Heart right ventricle (tissue), 16 donors: ENCODE measurements around the gene CEACAM16. TPM values are rescaled to one million over a fixed set of nuclear protein-coding genes. Genes with fewer than 3 reads are reported as not detected.

Source experiments
- ATAC-seq, 8 donors: fragments of 200-7000 bp; cut with Tn5 transposase; one replicate each; pipeline ENCODE4 v1.9.1; 2020; ENCODE audit warnings: mild to moderate bottlenecking in 8 of 8, moderate library complexity in 8 of 8, moderate number of reproducible peaks in 1 of 8
- DNase-seq, 2 donors: peaks; one replicate each; pipeline ENCODE4 v3.0.0-alpha.2; 2020
- H3K27ac ChIP-seq, 10 donors: fragments of 200-600 bp; sonication (generic) in 2 of 10; one replicate each; pipeline versions ENCODE4 v1.5.0 to v1.8.0; 2020 to 2022; ENCODE audit warnings: mild to moderate bottlenecking in 3 of 10
- H3K27me3 ChIP-seq, 7 donors: fragments of 200-600 bp; one replicate each; pipeline ENCODE4 v1.8.0; 2021 to 2022; ENCODE audit warnings: mild to moderate bottlenecking in 2 of 7
- H3K36me3 ChIP-seq, 9 donors: fragments of 200-600 bp; sonication (generic) in 1 of 9; one replicate each; pipeline versions ENCODE4 v1.5.0 to v1.8.0; 2020 to 2022; ENCODE audit warnings: mild to moderate bottlenecking in 2 of 9
- H3K4me1 ChIP-seq, 9 donors: fragments of 200-600 bp; sonication (generic) in 1 of 9; one replicate each; pipeline versions ENCODE4 v1.5.0 to v1.8.0; 2020 to 2022; ENCODE audit warnings: mild to moderate bottlenecking in 4 of 9
- H3K4me3 ChIP-seq, 10 donors: fragments of 200-600 bp; sonication (generic) in 2 of 10; one replicate each; pipeline versions ENCODE4 v1.5.0 to v1.8.0; 2020 to 2022; ENCODE audit warnings: mild to moderate bottlenecking in 7 of 10, moderate library complexity in 2 of 10
- H3K9me3 ChIP-seq, 11 donors: fragments of 200-600 bp in 10 of 11; sonication (generic) in 2 of 11; one replicate each; pipeline versions ENCODE4 v1.5.0 to v1.8.0; 2013 to 2022; ENCODE audit warnings: mild to moderate bottlenecking in 2 of 11, control low read depth in 1 of 11, moderate library complexity in 1 of 11
- WGBS, 2 donors: extraction: QIAGEN DNeasy Blood & Tissue Kit; methylation state at CpG; one replicate each; pipeline ENCODE4 v1.1.7; 2013; ENCODE audit warnings: inconsistent platforms in 1 of 2; 5-methylcytosine and 5-hydroxymethylcytosine counted together
- intact Hi-C, 10 donors: fragments of 100-400 bp; cut with DNase I; formaldehyde crosslinking; loops; one replicate each; pipeline versions ENCODE4 v1.11.1 to v1.14.2; 2022
- polyA plus RNA-seq, 2 donors: library from polyadenylated mRNA; stranded (reverse); fragments of 200-250 nt; gene quantifications; one replicate each; pipeline ENCODE4 v1.2.3, GENCODE V29; 2013
- total RNA-seq, 10 donors: library from RNA; stranded (reverse); fragmentation: NEBNext Ultra II Directional in 3 of 10; extraction: Animal tissue kit (Norgen Biotek cat#: 25700) in 3 of 10; gene quantifications; one replicate each; pipeline versions ENCODE4 v1.2.1 to v1.2.4, GENCODE V29; 2021 to 2023
- TF ChIP-seq, protein P1 (sequence below), 9 donors: fragments of 200-600 bp; sonication (generic) in 2 of 9; IDR thresholded peaks; one replicate each; pipeline versions ENCODE4 v1.5.0 to v1.8.0; 2021 to 2022; ENCODE audit warnings: antibody characterized with exemption in 9 of 9, mild to moderate bottlenecking in 5 of 9, moderate library complexity in 1 of 9
- donor health status: Arrhythmogenic right ventricular cardiomyopathy.
- donor health status: ischemic (EF 13 %, LVEDD 7.1; RV severe dilation, severe dysfunction).
- donor health status: healthy with polysubstance abuse.
- donor health status: DM: no; HTN: yes; CAD: no.
- donor health status: DM: no; HTN: no; CAD: no.
- donor health status: ischemic (EF 25% LVEDD 6.9; RV normal size, moderate dysfunction).
- donor health status: ischemic (EF 25% LVEDD 5.7; RV mildly dilated, moderate dysfunction).
- donor health status: healthy.
- donor health status: DM: yes; HTN: yes; CAD: no.
- donor health status: Ischemic cardiomyopathy.
- donor health status: ischemic (EF 35%, LVEDD 5.7; RV mildly dilated, moderate dysfunction).
- donor health status: nonischemic (EF 11% LVEDD 7.7; RV severe dilation, severe dysfunction).
- donor health status: DM: yes; HTN: yes; CAD: no.
- donor health status: PGD.
- donor health status: ischemic (EF 29% LVEDD 5.4; RV normal size, mild dysfunction).
- donor health status: nonischemic (EF 23%, LVEDD 6.1; RV moderate dilation, normal function).

The CEACAM16 gene
- total and polyA plus RNA-seq, 12 donors, result not detected

DNA sequence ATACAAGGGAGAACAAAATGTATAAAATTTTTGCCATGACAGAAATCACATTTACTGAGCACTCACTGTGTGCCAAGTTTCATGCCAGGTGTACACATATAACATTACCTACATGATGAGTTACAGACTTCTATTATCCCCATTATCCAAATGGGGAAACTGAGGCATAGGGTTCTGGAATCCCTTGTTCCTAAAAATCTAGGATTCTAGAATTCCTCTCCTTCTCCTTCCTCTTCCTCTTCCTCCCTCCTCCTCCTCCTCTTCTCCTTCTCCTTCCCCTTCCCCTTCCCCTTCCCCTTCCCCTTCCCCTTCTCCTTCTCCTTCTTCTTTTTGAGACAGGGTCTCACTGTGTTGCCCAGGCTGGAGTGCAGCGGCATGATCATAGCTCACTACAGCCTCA, 35.4 kb downstream of the CEACAM16 start:
- H3K27me3 ChIP-seq, result no peaks in the 10 kb centered on the region
- peaks cover 0 to 40% (median 0%) of the 10 kb centered on the region in 9 donors for H3K4me1 ChIP-seq
- H3K9me3 ChIP-seq, result no peaks in the 10 kb centered on the region
- H3K36me3 ChIP-seq, result no peaks in the 10 kb centered on the region
- intact Hi-C loops, result loop anchor here in 1 of 10 donors (5.0 kb wide), 1 partner anchor 513 kb away; the partner anchor contains the start of gene EXOC3L2
- no peak overlapping the region for H3K4me3 ChIP-seq
- no peak overlapping the region for H3K27ac ChIP-seq
- TF ChIP-seq, protein P1, sequence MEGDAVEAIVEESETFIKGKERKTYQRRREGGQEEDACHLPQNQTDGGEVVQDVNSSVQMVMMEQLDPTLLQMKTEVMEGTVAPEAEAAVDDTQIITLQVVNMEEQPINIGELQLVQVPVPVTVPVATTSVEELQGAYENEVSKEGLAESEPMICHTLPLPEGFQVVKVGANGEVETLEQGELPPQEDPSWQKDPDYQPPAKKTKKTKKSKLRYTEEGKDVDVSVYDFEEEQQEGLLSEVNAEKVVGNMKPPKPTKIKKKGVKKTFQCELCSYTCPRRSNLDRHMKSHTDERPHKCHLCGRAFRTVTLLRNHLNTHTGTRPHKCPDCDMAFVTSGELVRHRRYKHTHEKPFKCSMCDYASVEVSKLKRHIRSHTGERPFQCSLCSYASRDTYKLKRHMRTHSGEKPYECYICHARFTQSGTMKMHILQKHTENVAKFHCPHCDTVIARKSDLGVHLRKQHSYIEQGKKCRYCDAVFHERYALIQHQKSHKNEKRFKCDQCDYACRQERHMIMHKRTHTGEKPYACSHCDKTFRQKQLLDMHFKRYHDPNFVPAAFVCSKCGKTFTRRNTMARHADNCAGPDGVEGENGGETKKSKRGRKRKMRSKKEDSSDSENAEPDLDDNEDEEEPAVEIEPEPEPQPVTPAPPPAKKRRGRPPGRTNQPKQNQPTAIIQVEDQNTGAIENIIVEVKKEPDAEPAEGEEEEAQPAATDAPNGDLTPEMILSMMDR (IDR thresholded peaks at IDR 0.05), result no peak
- WGBS, 2 donors, result 0 to 27% methylated on average over 1 of the region's 1 CpG
- DNase-seq, result no peak
- no peak for ATAC-seq

DNA sequence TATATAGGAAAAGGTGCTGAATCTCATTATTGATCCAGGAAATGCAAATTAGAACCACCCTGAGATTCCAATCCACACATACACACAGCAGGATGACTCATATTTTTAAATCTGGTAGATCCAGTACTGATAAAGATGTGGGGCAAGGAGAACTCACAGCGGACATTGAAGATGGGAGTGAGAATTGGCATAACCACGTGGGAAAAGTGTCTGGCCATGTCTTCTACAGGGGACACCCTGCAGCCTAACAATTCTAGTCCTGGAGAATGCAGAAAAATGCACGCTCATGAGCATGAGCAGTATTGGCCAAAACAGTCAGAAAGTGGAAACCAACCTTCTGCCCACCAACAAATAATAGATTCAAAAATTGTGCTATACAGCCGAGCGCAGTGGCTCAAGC, 36.1 kb downstream of the CEACAM16 start:
- WGBS, 2 donors, result 65 to 82% methylated on average over 5 of the region's 5 CpGs
- DNase-seq, result no peak
- intact Hi-C loops, result no loop called here
- no peak for ATAC-seq
- no peak overlapping the region for H3K27ac ChIP-seq
- no peaks in the 10 kb centered on the region for H3K27me3 ChIP-seq
- no peak overlapping the region for H3K4me3 ChIP-seq
- TF ChIP-seq, protein P1 (IDR thresholded peaks at IDR 0.05), result no peak
- no peaks in the 10 kb centered on the region for H3K36me3 ChIP-seq
- peaks cover 0 to 46% (median 0%) of the 10 kb centered on the region in 9 donors for H3K4me1 ChIP-seq
- H3K9me3 ChIP-seq, result no peaks in the 10 kb centered on the region

DNA sequence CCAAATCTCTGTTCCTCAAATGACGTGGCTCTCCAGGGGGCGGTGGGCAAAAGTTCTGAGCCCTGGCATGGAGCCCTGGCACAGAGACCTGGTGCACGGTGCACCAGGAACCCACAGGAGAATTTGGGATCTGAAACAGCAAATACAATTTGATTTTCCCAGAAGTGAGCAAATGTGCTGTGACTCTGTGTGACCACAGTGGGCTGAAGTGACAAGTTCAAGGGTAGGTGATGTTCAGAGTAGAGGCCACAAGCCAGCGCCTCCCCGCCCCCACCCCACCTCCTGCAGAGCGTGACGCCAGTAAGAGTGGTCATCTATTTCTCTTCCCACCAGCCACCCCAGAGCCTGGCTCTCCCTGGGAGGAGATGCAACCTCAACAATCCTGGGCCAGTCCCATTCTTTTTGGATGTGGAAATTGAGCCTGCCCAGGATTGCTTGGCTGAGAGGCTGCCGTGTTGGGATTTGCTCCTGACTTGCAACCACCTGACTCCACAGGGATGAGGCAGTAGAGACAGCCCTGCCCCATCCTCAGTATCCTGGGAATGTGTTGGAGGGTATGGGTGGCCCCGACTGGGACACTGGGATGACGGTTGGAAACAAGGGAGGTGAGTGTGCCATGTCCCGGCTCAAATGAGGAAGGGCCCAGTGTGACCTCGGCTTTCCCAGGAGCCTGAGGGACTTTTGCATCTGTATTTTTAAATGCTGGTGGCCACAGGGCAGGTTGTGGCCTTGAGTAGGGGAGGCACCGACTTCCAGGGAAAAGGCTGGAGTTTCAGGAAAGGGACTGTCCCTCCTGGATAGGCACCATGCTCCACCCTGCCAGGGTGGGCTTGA, 38.5 kb downstream of the CEACAM16 start:
- DNase-seq (no peak), ATAC-seq (no peak)
- H3K4me1 ChIP-seq, result peaks cover 8 to 68% (median 21%) of the 10 kb centered on the region in 9 donors
- no peaks in the 10 kb centered on the region for H3K36me3 ChIP-seq
- 61 to 66% methylated on average over 13 of the region's 13 CpGs for WGBS, 2 donors
- H3K9me3 ChIP-seq, result no peaks in the 10 kb centered on the region
- TF ChIP-seq, protein P1 (IDR thresholded peaks at IDR 0.05), result no peak
- intact Hi-C loops, result no loop called here
- H3K4me3 ChIP-seq, result no peak overlapping the region
- no peaks in the 10 kb centered on the region for H3K27me3 ChIP-seq
- peak overlapping the region in 1 of 10 donors; percentile 73 for H3K27ac ChIP-seq

DNA sequence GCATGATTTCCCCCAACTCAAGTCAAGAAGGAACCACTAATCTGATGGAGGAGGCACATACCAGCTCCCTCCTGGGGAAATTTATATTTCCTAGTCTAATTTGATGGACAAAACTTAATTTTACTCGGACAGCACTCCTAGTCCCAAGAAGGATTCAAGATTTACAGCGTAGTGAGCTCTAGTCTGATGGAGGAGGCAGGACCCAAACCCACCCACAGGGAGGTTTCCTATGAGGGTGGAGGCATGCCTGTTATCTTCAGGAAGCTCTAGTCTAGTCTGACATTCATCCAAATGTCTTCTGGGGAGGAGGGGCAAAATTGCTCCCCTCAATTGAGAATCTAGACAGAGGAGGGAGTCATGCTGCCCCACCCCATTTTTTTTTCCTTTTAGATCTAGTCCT, 39.2 kb downstream of the CEACAM16 start:
- 71 to 81% methylated on average over 2 of the region's 2 CpGs for WGBS, 2 donors
- DNase-seq, result no peak
- Histone ChIP-seq H3K36me3 (no peaks in the 10 kb centered on the region), H3K4me3 (no peak overlapping the region), H3K27ac (peak overlapping the region in 1 of 10 donors; percentile 73), H3K27me3 (no peaks in the 10 kb centered on the region), H3K4me1 (peaks cover 13 to 69% (median 28%) of the 10 kb centered on the region in 9 donors), H3K9me3 (no peaks in the 10 kb centered on the region)
- ATAC-seq, result no peak
- intact Hi-C loops, result no loop called here
- TF ChIP-seq, protein P1 (IDR thresholded peaks at IDR 0.05), result no peak
